ENCODE results near the gene MAML1.
"Not testable (repeated sequence)": the region's sequence is repeated elsewhere in the genome, so short reads cannot be mapped to it uniquely, and the experiment has no call there.

Gene MAML1

DNA sequence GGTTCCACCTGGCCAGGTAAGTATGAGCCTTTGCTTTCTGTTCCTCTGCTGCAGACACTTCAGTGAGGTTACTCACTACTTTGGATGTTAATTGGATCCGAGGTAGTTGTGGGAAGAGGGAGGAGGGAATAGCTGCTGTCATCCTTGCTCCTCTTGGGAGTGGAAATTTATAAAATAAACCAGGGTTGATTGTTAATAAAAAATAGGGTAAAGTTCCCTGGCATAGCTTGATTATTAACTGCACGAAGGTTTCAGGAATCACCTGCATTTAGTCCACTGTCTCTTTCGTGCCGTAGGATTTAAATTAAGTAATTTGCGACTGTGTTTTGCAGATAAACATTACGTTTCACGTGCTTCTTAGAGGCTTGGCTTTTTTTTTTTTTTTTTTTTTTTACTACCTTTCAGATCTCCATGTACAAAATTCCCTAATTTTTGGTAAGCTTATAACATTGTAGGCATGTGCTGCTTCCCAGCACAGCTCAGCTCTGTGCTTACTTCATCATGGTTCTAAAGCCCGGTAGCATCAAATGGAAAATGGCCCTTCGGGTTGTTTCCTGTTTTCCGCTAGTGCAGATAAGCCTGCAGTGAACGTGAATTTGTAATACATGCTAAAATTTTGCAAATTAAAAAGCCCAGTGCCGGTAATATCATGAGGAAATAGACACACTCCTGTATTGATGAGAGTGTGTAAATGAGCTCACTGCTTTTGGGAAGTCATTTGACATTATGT is 34.3 kb downstream of the MAML1 start:
- no peak for DNase-seq (ENCODE audit: low read depth in 2 of 2, low spot score in 1 of 2)

DNA sequence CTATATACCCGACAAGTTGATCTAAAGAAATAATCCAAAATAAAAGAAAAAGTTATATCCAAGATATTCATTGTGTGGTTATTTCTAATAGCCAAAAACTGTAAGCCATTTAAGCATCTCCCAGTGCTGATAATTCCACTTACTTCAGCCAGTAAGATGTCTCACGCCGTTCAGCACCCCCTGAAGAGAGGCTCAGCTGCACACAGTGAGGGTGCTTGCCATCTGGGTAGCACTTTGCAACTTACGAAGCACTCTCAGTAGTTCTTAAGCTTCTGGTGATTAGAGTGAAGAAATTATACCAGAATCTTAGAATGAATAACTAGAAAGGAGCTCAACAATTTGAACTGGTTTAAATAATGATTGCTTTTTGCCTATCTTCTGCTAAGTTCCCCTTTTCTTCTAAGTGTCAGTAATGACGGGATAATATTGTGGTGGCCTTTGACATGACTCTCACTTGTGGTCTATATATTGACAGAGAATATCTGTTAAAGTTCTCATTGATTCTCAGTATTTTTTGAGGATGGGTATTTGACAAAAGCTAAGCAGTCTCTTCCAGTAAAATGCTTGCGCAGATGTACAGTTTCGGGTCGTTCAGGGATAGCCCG is 35.0 kb downstream of the MAML1 start:
- no peak for DNase-seq (ENCODE audit: low read depth in 2 of 2, low spot score in 1 of 2)

DNA sequence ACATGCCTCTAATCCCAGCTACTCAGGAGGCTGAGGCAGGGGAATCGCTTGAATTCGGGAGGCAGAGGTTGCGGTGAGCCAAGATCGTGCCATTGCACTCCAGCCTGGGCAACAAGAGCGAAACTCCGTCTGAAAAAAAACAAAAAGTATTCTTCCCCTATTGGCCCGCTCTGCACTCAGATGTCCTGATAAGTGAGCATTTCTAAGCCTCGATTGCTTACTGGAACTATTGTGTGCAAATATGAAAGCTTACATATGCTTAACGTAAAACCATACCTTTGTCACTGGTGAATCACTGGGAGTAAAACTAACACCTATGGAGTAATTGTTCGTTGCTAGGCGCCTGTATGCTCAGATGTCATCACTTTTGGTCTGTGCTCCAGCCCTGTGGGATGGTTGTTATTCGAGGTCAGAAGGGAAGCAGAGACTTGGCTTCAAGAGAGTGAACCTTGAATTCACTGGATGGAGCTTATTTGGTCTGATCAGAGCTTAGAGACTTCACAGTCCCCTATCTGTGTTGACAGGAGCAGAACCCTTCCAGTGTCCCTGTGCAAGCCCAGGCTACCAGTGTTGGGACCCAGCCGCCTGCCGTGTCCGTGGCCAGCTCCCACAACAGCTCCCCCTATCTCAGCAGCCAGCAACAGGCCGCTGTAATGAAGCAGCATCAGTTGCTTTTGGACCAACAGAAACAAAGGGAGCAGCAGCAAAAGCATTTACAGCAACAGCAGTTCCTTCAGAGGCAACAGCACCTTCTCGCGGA is 35.9 kb downstream of the MAML1 start:
- DNase-seq (ENCODE audit: low read depth in 2 of 2, low spot score in 1 of 2), result no peak

DNA sequence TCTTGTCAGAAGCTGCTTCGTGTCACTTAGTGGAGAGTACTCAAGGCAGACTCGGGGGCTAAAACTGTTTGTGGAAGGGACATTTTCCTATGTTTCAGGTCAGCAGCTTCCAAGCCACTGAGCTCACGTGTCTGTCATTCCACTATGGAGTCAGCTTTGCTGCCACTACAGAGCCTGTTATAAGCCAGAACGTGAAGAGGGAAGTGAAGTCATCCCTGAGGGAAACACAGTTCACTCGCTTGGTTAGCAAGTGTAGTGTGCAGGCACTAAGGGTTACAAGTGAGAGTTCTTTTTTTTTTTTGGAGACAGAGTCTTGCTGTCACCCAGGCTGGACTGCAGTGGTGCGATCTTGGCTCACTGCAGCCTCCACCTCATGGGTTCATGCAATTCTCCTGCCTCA is 36.6 kb downstream of the MAML1 start:
- no peak for DNase-seq (ENCODE audit: low read depth in 2 of 2, low spot score in 1 of 2)

DNA sequence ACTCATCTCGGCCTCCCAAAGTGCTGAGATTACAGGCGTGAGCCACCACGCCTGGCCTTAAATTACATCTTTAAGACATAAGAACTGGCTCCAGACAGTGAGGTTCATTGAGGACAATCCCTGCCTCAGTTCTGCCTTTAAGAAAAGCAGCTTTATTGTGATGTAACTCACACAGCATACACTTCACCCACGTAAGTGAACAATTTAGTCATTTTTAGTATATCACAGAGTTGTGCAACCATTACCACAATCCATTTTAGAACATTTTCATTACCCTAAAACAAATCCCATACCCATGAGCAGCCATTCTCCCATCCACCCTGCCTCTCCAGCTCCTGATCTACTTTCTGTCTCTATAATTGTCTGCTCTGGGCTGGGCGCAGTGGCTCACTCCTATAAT is 37.2 kb downstream of the MAML1 start:
- DNase-seq (ENCODE audit: low read depth in 2 of 2, low spot score in 1 of 2), result no peak

DNA sequence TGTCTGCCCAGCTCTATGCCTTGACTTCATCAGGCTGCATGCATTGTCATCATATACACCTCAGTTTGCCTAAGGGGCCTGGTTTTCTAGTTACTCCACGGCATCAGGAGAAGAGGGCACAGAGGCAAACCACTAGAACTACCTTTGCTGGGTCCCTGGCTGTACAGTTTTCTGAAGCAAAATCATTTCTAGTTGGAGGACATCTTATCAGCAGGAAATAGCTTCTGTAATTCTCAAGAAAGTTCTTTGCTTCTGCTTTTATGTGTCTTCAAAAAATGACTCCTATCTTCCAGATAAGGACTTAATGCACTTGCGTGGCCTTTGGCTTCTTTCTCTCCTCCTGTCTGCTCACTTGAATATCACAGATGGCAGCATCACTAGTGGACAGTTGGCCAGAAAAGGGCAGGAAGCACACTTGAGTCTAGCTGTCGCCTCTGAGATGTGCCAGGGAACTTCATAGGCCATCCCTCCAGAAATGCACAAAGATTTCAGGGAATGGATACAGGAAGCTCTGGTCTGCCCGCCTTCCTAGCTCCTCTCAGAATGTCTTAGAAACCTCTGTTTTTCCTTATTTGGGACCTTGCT is 38.8 kb downstream of the MAML1 start:
- no peak for DNase-seq (ENCODE audit: low read depth in 2 of 2, low spot score in 1 of 2)

DNA sequence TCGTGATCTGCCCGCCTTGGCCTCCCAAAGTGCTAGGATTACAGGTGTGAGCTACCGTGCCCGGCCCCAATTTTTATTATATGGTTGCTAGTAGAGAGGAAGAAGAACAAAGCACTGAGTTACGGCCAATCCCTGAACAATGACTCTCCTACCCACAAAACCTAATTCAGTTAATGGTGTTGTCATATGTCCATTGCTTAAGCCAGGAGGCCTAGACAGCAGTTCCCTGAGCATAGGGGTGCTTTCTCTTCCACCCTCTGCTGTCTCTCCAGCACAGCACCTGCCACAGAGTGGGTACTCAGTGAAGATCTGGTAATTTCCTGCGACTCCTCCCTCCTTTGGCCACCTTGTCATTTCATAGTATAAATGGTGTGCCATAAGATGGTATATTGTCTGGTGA is 39.7 kb downstream of the MAML1 start:
- DNase-seq (ENCODE audit: low read depth in 2 of 2, low spot score in 1 of 2), result no peak

DNA sequence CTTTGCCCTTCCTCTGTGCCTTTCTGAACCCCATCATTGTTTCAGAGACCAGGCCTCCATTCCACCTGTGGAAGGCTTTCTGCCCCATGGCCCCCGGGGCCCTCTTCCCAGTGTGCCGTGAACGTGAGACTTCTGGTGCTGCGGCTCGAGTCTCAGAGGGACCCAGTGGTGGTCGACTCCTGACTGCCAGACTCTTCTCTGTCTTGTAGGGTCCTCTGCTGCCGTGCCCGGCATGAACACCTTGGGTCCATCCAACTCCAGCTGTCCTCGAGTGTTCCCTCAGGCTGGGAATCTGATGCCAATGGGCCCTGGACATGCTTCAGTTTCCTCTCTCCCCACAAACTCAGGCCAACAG is 41.0 kb downstream of the MAML1 start:
- no peak for DNase-seq (ENCODE audit: low read depth in 2 of 2, low spot score in 1 of 2)

DNA sequence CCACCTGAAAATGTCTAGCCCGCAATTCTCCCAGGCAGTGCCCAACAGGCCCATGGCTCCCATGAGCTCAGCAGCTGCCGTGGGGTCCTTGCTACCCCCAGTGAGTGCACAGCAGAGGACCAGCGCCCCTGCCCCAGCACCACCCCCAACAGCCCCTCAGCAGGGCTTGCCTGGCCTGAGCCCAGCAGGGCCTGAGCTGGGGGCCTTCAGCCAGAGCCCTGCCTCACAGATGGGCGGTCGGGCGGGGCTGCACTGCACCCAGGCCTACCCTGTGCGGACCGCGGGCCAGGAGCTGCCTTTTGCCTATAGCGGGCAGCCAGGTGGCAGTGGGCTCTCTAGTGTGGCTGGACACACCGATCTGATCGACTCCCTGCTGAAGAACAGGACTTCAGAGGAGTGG is 41.8 kb downstream of the MAML1 start:
- no peak for DNase-seq (ENCODE audit: low read depth in 2 of 2, low spot score in 1 of 2)

DNA sequence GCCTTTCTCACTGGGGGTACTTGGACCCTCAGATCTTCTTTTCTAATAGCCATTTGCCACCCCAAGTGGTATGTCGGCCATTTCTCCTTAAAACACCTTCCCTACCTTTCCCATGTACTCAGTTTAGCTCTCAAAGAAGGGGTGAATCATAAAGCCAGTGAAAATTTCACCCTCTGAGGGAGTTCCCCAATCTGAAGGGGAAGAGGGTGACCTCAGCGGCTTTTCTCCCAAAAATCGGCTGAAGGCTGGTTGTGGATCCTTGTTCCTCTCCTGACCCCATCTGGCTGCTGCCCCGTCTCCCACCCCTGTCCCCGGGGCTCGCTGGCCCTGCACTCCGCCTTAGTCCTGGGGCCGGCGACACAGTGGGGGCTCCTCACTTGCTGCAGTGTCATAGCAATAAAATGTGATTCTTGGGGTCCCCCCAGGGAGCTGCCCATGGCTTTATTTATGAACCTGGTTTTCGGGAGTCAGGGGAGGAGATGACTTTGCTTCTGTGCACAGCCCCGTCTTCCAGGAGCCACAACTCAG is 43.9 kb downstream of the MAML1 start:
- no peak for DNase-seq (ENCODE audit: low read depth in 2 of 2, low spot score in 1 of 2)

DNA sequence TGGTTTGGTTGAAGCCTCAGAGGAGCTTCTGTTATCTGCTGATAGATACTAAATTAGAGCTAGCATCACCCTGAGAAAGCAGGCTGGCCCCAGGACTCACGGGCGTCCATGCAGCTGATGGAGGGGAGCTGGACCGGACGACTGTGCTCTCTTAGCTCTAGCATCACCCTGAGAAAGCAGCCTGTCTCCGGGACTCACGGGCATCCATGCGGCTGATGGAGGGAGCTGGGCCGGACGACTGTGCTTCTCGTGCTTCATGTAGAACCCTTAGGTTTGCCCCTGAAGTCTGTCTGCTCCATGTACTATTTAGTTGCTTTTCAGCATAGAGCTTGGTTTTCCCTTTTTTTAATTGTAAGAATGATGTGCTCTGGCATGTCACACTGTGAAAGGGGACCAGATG is 44.8 kb downstream of the MAML1 start:
- DNase-seq (ENCODE audit: low read depth in 2 of 2, low spot score in 1 of 2), result no peak

DNA sequence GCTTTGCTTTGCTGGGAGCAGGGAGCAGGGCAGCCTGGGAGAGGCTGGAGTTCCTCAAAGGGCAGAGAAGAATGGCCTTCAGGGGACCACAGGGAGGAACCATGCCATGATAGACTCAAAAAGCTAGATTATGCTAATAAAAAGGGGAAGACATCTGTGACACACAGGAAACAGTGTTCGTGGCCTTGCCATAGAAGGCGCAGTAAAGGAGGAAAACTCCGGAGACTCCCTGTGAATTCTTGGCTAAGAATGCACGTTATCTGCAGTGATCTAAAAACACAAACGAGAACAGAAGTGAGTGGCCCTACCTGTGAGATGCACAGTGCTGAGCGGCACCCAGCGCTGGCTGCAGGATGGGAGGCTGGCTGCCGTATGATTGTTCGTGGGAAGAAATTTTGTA is 45.3 kb downstream of the MAML1 start:
- DNase-seq (ENCODE audit: low read depth in 2 of 2, low spot score in 1 of 2), result no peak

DNA sequence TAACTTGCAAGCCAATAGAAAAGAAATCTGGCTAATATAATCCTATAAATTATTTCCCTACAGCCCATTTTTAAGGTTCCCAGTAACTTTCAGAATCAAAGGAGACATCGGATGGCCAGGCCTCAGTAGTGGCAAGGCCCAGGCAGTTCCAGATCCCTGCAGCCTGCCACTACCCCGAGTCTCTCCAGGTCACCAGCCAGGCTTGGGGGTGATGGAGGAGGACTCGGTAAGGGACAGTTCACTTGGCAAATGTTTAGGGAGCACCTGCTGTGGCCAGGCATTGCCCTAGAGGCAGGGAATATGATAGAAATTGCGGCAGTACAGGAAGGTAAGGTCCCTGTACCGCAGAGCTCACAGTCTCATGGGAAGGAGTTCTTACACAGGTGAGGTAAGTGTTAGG is 46.0 kb downstream of the MAML1 start:
- DNase-seq (ENCODE audit: low read depth in 2 of 2, low spot score in 1 of 2), result no peak

DNA sequence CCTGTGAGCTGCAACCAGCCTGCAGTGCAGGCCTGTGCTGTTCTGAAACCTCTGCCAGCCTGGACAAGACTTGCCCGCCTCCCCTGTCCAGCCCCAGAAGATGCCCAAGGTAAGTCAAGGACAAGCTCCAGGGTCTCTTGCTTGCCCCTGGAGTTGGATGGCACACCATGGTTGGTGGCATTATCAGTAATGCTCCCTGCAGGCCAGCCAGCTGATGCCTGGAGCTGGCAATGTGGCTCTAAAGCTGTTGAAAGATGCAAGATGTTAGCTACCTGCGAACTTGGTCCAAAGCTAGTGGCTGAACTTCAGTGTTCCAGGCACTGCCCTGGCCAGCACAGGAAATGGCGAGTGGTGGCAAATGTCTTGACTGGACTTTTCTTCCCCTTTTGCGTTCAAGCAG is 47.2 kb downstream of the MAML1 start:
- no peak for DNase-seq (ENCODE audit: low read depth in 2 of 2, low spot score in 1 of 2)

DNA sequence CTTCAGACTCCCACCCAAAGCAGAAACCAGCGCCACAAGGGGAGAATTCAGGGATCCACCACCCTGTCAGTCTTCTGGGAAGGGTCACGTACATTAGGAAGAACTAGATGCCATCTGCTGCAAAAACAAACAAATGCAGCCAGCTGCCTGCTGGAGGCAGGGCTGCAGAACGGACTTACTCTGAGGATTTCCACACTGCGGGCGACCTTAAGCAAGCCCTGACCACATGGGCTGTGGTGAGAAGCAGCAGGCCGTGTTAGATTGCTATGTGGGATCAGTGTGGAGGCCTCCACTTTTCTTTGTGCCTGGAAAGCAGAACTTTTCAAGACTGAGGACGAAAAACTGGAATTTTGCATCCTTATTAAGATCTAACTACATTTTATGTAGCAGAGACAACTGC is 47.7 kb downstream of the MAML1 start:
- DNase-seq (ENCODE audit: low read depth in 2 of 2, low spot score in 1 of 2), result no peak

DNA sequence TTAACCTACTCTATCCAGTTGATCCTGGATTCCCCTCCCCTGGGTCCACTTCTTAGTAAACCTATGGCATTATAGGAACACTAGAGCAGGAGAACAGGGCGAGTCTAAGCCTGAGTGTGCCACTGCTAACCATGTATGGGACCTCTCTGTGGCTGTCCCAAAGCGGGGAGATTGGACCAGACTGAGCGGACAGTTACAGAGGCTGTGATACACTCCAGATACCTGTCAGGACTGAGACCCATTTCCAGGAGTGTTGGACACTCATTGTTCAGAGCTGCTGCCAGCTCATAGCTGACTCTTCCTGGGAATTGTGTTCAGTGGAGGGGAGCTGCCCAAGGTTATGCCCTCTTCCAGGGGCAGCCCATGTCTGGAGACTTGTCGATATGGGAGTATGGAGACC is 49.2 kb downstream of the MAML1 start:
- no peak for DNase-seq (ENCODE audit: low read depth in 2 of 2, low spot score in 1 of 2)

DNA sequence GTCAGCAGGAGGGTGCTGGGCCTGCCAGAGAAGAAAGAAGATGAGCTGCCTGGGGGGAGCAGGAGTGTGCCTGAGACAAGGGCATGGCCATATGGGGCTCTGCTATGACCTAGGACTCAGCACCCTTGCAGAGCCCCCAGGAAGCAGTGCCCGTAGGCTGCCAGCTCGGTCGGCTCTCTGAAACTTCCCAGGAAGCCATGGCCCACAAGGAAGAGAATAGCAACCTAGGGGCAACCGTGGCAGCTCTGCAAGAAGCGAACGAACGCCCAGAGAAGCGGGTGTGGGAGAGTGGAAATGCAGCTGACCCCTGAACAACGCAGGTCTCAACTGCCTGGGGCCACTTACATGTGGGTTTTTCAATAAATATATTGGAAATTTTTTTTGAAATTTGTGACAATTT is 50.5 kb downstream of the MAML1 start:
- DNase-seq (ENCODE audit: low read depth in 2 of 2, low spot score in 1 of 2), result no peak

DNA sequence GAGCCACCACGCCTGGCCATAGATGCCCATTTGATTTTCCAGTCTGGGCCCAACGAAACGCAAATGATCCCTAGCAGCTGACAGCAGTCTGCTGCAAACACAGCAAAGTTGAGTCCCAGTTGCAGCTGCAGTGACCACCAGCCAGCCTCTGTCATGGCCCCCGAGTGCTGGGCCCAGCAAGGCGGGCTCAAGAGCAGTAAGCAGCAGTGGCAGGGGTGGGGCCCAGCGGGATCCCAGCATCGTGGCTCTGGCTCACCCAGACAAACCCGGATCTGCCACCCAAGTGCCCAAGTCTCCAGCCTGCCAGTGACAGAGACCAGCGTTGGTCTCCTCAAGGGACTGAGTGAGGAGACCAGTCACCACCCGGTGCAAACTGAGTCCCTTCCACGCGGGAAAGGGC is 54.2 kb downstream of the MAML1 start:
- no peak for DNase-seq (ENCODE audit: low read depth in 2 of 2, low spot score in 1 of 2)

DNA sequence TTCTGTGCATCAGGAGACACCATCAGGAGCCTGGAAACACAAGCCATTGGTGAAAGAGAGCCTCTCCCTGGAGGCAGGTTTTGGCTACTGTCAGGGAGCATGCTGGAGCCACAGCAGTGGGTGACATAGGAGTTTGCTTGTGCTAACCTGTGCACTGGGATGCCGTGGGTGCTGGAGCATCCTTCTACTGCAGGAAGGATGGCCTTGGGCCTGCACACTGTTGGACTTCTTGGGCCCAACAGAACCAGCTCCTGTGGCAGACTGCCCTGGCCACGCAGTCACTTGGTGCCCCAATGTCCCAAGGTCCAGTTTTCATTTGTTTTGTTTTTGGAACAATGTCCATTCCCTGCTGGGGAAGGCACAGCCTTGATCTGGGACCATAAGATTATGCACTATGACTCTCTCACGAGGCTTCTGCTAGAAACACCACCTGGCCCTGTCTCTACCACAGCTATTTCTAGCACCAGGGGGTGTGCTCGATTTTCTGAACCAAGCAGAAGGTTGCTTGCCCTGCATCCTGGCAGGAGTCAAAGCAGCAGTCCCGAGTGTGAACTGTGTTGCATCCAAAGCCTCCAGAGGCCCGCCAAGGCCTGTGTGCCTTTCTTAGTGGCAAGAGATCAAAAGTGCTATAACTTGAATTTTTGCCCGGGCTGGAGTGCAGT is 55.7 kb downstream of the MAML1 start:
- DNase-seq (ENCODE audit: low read depth in 2 of 2, low spot score in 1 of 2), result no peak

DNA sequence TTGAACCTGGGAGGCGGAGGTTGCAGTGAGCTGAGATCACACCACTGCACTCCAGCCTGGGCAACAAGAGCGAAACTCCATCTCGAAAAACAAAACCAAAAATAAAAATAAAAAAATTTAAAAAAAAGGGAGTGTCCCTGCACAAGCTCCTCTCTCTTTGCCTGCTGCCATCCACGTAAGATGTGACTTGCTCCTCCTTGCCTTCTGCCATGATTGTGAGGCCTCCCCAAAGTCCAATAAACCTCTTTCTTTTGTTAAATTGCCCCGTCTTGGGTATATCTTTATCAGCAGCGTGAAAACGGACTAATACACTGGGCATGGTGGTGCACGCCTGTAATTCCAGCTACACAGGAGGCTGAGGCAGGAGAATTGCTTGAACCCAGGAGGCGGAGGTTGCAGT is 56.7 kb downstream of the MAML1 start:
- not testable (repeated sequence) for DNase-seq (ENCODE audit: low read depth in 2 of 2, low spot score in 1 of 2)

DNA sequence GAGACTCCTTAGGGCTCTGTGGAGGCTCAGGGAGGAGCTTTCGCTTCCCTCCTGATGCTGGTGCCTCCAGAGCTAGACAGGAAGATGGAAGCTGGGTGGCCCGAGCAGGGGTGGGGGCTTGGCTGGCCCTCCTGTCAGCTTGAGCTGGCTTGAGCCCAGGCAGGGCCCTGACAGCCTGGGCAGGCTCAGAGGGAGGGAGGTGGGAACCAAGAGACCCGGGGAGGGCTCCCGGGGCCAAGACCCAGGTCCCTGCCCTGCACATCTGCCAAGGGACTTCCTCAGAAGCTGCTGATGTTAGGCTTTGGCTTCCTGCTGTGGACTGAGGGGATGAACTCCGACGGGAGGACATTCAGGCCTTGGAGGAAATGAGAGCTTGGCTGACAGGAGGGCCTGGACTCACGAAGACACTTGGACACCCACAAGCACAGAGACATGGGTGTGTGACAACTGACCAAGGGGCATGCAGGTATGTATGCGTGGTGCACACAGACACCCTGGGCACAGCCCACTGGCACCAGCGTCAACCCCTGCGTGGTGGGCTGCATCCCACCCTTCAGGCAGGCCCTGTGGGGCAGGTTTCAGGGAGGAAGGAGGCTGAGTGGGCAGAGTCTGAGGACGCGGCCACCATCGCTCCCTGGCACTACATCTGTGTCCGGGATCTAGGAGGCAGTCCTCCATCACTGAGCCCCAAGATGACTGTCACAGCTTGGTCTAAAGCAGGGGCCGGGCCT is 59.4 kb downstream of the MAML1 start:
- DNase-seq (ENCODE audit: low read depth in 2 of 2, low spot score in 1 of 2), result no peak

All from stimulated activated CD8-positive, alpha-beta memory T cell treated with anti-CD3 and anti-CD28 coated beads, Interleukin-4, amount 100 ng/mL, for 1 hour (primary cell).